Calu3 (cell line): Measurements from ENCODE around the gene CGB3. TPM values are rescaled to one million over a fixed set of nuclear protein-coding genes. Genes with fewer than 3 reads are reported as not detected.
"Not testable (repeated sequence)": the region's sequence is repeated elsewhere in the genome, so short reads cannot be mapped to it uniquely, and the experiment has no call there.

Source experiments
- BruUV-seq: library from RNA; stranded (reverse); fragments of 400-500 nt; replicated peaks from 2 replicates; lab custom pipeline; 2021; lab: Mats Ljungman, UMichigan
- CTCF ChIA-PET: fragments of 300-600 bp; sonication (Branson Sonifier 250); formaldehyde crosslinking; loops from one replicate; lab custom pipeline; 2022; ENCODE audit warnings: antibody characterized with exemption; lab: Charles Lee
- DNase-seq: peaks from one replicate; pipeline ENCODE4 v3.0.0; 2022
- H3K27ac Mint-ChIP-seq: one replicate; pipeline ENCODE4 v1.8.0; 2022; ENCODE audit warnings: mixed read lengths; ENCODE audit not compliant: unreplicated experiment
- H3K27me3 Mint-ChIP-seq: one replicate; pipeline ENCODE4 v1.8.0; 2022; ENCODE audit warnings: mixed read lengths; ENCODE audit not compliant: unreplicated experiment
- H3K36me3 Mint-ChIP-seq: one replicate; pipeline ENCODE4 v1.8.0; 2022; ENCODE audit warnings: mild to moderate bottlenecking, moderate library complexity, mixed read lengths; ENCODE audit not compliant: insufficient read depth, unreplicated experiment
- H3K4me1 Mint-ChIP-seq: one replicate; pipeline ENCODE4 v1.8.0; 2022; ENCODE audit warnings: mild to moderate bottlenecking, low read depth, mixed read lengths; ENCODE audit not compliant: unreplicated experiment
- H3K4me3 Mint-ChIP-seq: one replicate; pipeline ENCODE4 v1.8.0; 2022; ENCODE audit warnings: mild to moderate bottlenecking, low read depth, moderate library complexity, mixed read lengths; ENCODE audit not compliant: unreplicated experiment
- H3K9me3 Mint-ChIP-seq: one replicate; pipeline ENCODE4 v1.8.0; 2022; ENCODE audit warnings: low read depth, mixed read lengths; ENCODE audit not compliant: unreplicated experiment
- intact Hi-C: fragments of 100-400 bp; cut with micrococcal nuclease; formaldehyde crosslinking; loops from one replicate; pipeline ENCODE4 v1.10.0; 2022; ENCODE audit not compliant: unreplicated experiment
- total RNA-seq: library from RNA; stranded (reverse); gene quantifications from 2 replicates; pipeline ENCODE4 v1.2.3, GENCODE V29; 2022
- TF ChIP-seq, protein P1 (sequence below): fragments of 200-600 bp; IDR thresholded peaks from one replicate; pipeline ENCODE4 v1.8.0; 2022; ENCODE audit warnings: antibody characterized with exemption; ENCODE audit not compliant: unreplicated experiment

The CGB3 gene
- total RNA-seq, 1 experiment from 2014 or later, result 1.1 TPM

- H3K4me3 Mint-ChIP-seq, intact Hi-C loops, H3K27ac Mint-ChIP-seq, CTCF ChIA-PET, BruUV-seq, H3K4me1 Mint-ChIP-seq, H3K9me3 Mint-ChIP-seq, H3K27me3 Mint-ChIP-seq, DNase-seq: not testable (repeated sequence)
- peaks cover 19% of the 10 kb centered on the region for H3K36me3 Mint-ChIP-seq
- TF ChIP-seq, protein P1, sequence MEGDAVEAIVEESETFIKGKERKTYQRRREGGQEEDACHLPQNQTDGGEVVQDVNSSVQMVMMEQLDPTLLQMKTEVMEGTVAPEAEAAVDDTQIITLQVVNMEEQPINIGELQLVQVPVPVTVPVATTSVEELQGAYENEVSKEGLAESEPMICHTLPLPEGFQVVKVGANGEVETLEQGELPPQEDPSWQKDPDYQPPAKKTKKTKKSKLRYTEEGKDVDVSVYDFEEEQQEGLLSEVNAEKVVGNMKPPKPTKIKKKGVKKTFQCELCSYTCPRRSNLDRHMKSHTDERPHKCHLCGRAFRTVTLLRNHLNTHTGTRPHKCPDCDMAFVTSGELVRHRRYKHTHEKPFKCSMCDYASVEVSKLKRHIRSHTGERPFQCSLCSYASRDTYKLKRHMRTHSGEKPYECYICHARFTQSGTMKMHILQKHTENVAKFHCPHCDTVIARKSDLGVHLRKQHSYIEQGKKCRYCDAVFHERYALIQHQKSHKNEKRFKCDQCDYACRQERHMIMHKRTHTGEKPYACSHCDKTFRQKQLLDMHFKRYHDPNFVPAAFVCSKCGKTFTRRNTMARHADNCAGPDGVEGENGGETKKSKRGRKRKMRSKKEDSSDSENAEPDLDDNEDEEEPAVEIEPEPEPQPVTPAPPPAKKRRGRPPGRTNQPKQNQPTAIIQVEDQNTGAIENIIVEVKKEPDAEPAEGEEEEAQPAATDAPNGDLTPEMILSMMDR, result peak; percentile 68
These were observed 7.6 kb upstream of the CGB3 start, which contains the start of gene CGB2 for GRCh38 chr19:49031642-49032301. Gene CGB2 (plus strand): TSS chr19:49031890. CDS start chr19:49032096, 206 bp downstream.

DNA sequence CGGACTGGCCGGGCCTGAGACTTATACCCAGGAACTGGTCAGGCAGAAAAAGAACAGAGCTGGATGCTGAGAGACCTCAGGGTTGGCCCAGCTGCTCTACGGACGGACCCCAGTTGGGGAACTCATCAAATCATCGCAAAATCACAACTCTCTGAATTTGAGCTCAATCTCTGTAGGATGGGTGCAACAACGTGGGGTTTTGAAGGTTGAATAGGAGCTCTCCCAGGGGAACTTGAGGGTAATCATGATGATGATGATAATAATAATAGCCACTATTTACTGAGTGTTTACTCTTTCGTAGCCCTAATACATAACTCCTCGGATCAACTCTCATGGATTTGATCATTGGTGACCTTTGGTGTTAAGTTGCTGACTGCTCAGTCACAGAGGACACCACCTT, 6.2 kb upstream of the CGB3 start:
- DNase-seq, H3K4me3 Mint-ChIP-seq, H3K4me1 Mint-ChIP-seq, H3K9me3 Mint-ChIP-seq, CTCF ChIA-PET, intact Hi-C loops, H3K27ac Mint-ChIP-seq, BruUV-seq: not testable (repeated sequence)
- H3K27me3 Mint-ChIP-seq, result peaks cover 18% of the 10 kb centered on the region
- H3K36me3 Mint-ChIP-seq, result peaks cover 11% of the 10 kb centered on the region

- not testable (repeated sequence) for H3K27ac Mint-ChIP-seq, H3K4me3 Mint-ChIP-seq
These were observed 5.6 kb upstream of the CGB3 start for GRCh38 chr19:49029749-49030148.

GRCh38 chr19:49028686-49029085, 4.6 kb upstream of the CGB3 start:
- H3K9me3 Mint-ChIP-seq, intact Hi-C loops, H3K4me3 Mint-ChIP-seq, BruUV-seq, CTCF ChIA-PET, H3K4me1 Mint-ChIP-seq, H3K36me3 Mint-ChIP-seq, H3K27ac Mint-ChIP-seq, DNase-seq: not testable (repeated sequence)
- peaks cover 19% of the 10 kb centered on the region for H3K27me3 Mint-ChIP-seq

More at GRCh38 chr19:49029749-49030148, 5.6 kb upstream of the CGB3 start:
- BruUV-seq, H3K36me3 Mint-ChIP-seq, intact Hi-C loops, DNase-seq, CTCF ChIA-PET, H3K9me3 Mint-ChIP-seq, H3K4me1 Mint-ChIP-seq: not testable (repeated sequence)
- H3K27me3 Mint-ChIP-seq, result peaks cover 19% of the 10 kb centered on the region

DNA sequence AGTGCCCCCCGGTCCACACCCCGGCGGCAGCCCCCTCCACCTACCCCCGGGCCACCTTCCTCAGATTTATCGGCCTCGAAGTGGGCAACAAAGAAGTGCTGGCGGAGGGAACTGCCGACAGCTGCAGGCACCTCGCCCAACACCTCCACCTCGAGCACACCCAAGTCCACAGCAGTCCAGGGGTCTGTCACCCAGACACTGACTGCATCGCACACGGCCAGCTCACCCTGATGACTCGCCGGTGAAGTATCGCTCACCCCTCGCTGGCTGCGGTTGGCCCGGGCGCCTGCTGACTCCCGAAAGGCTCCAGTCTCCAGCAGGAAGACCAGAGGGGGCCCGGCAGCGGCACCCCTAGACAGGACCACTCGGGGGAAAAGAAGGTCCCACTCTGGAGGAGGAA, 1.5 kb upstream of the CGB3 start:
- CTCF ChIA-PET, H3K4me3 Mint-ChIP-seq, H3K27ac Mint-ChIP-seq, BruUV-seq, H3K9me3 Mint-ChIP-seq, intact Hi-C loops, DNase-seq, H3K36me3 Mint-ChIP-seq: not testable (repeated sequence)
- Mint-ChIP-seq H3K4me1 (peaks cover 12% of the 10 kb centered on the region), H3K27me3 (peaks cover 30% of the 10 kb centered on the region)

DNA sequence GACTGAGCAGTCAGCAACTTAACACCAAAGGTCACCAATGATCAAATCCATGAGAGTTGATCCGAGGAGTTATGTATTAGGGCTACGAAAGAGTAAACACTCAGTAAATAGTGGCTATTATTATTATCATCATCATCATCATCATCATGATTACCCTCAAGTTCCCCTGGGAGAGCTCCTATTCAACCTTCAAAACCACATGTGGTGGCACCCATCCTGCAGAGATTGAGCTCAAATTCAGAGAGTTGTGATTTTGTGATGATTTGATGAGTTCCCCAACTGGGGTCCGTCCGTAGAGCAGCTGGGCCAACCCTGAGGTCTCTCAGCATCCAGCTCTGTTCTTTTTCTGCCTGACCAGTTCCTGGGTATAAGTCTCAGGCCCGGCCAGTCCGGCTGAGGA, 955 bp upstream of the CGB3 start:
- BruUV-seq, H3K4me3 Mint-ChIP-seq, H3K9me3 Mint-ChIP-seq, CTCF ChIA-PET, H3K36me3 Mint-ChIP-seq, intact Hi-C loops, DNase-seq, H3K27ac Mint-ChIP-seq: not testable (repeated sequence)
- peaks cover 30% of the 10 kb centered on the region for H3K27me3 Mint-ChIP-seq
- peaks cover 17% of the 10 kb centered on the region for H3K4me1 Mint-ChIP-seq
